Measurements from ENCODE around the gene FTO. TPM values are rescaled to one million over a fixed set of nuclear protein-coding genes. Genes with fewer than 3 reads are reported as not detected.
A peak's percentile ranks its signal among the peaks of the same experiment; 100 is the strongest.

The FTO gene
- polyA plus RNA-seq, 3 donors: 16.8 to 51.0 (median 37.7) TPM

- intact Hi-C loops (cut with micrococcal nuclease): loop anchor here in 1 of 2 donors (10.0 kb wide), 1 partner anchor 1756 kb away; no protein-coding TSS in a partner anchor
- H3K4me2 ChIP-seq (replicated peaks; ENCODE audit: extremely low read depth, low read length, poor library complexity, severe bottlenecking): no peak overlapping the region
These were observed 244.9 kb downstream of the FTO start for GRCh38 chr16:53948734-53949430.

More at GRCh38 chr16:53948734-53949430, 244.9 kb downstream of the FTO start:
- WGBS (ENCODE audit: insufficient coverage): no CpG with 5 or more reads among the region's 3 CpGs
- no peaks in the 10 kb centered on the region for H3K36me3 Mint-ChIP-seq
- H3K9me3 Mint-ChIP-seq: no peaks in the 10 kb centered on the region
- Histone ChIP-seq H3K9ac (ENCODE audit: insufficient read depth, low read length, poor library complexity, severe bottlenecking) (no peak overlapping the region), H3K79me2 (ENCODE audit: insufficient read depth, low read length) (no peaks in the 10 kb centered on the region), H3K9me3 (replicated peaks in 1 of 2; ENCODE audit: control insufficient read depth in 1 of 2, insufficient read depth in 1 of 2, low read length in 2 of 2) (no peaks in the 10 kb centered on the region), H3K36me3 (replicated peaks in 1 of 2; ENCODE audit: control insufficient read depth in 1 of 2, insufficient read depth in 2 of 2, low read length in 2 of 2) (no peaks in the 10 kb centered on the region), H3K27me3 (ENCODE audit: control insufficient read depth in 2 of 2, insufficient read depth in 2 of 2, low read length in 2 of 2) (no peaks in the 10 kb centered on the region), H4K20me1 (ENCODE audit: insufficient read depth, low read length) (no peaks in the 10 kb centered on the region), H2AFZ (ENCODE audit: insufficient read depth, low read depth, low read length, poor library complexity, severe bottlenecking) (no peak overlapping the region), H3K27ac (ENCODE audit: low read depth in 1 of 2, low read length in 2 of 2) (no peak overlapping the region), H3K4me1 (ENCODE audit: control insufficient read depth in 1 of 2, insufficient read depth in 2 of 2, low read length in 2 of 2) (peaks cover 9 to 18% of the 10 kb centered on the region in 2 donors), H3K4me3 (replicated peaks in 1 of 3; ENCODE audit: low read depth in 2 of 3, low read length in 3 of 3) (no peak overlapping the region)
- no peak for DNase-seq
- TF ChIP-seq CTCF (IDR thresholded peaks at IDR 0.05): no peak
- H3K4me3 Mint-ChIP-seq: no peak overlapping the region
- peaks cover 25% of the 10 kb centered on the region for H3K4me1 Mint-ChIP-seq
- peak overlapping the region in 1 of 7 donors; percentile 29 for H3K27ac Mint-ChIP-seq
- H3K27me3 Mint-ChIP-seq (ENCODE audit: low read depth in 3 of 3): peaks cover 0 to 1% (median 0%) of the 10 kb centered on the region in 3 donors

Data from CD14-positive monocyte (primary cell).